HG03159 (cell line): ENCODE measurements around the gene NET1.
"Not testable (repeated sequence)": the region's sequence is repeated elsewhere in the genome, so short reads cannot be mapped to it uniquely, and the experiment has no call there.

Source experiments
- ATAC-seq: cut with Tn5 transposase; IDR thresholded peaks from one replicate; pipeline ENCODE4 v1.9.1; 2021; ENCODE audit warnings: mild to moderate bottlenecking, moderate library complexity; ENCODE audit not compliant: unreplicated experiment

Gene NET1

DNA sequence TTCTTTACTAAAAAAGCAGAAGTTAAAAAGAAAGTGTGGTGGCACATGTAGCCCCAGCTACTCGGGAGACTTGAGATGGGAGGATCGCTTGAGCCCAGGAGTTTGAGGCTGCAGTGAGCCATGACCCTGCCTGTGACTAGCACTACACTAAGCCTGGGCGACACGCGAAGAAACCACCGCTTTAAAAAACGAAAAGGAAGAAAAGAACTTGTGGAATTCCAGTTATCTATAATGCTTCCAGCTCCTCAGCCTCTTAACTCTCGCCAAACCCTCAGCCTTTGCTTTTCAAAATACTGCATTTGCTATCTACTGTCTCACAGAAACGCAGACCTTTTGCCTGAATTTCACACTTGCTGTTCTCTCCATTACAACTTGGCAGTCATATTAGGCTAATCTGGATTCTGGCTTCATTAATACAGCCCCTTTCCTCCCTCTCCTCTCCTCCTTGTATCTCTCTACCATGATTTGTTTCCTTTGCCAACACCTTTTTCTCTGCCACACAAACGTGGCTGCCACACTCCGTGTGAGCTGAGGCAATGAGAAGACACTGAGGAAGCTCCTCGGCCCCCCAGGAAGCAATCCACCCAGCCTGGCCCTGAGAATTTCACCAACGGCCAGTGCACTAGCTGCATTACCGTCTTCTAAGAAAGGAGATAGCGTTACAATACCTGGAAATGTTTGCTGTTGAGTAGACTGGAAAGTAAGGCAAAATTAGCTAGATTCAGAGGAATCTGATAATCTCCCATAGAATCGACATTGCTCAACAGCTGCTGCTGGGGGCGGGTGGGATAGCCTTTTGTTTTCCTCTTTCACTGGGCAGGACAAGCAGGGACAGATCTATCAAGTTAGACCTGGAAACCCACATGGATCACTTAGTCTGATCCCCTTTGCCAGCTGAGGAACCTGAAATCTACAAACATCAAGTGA is 49.8 kb downstream of the NET1 start:
- ATAC-seq: no peak

- ATAC-seq: no peak
Measured at GRCh38 chr10:5462841-5463293, 50.5 kb downstream of the NET1 start.

GRCh38 chr10:5464546-5464945 is 52.2 kb downstream of the NET1 start:
- no peak for ATAC-seq

- ATAC-seq: no peak
Measured at GRCh38 chr10:5465976-5466450, 53.7 kb downstream of the NET1 start.

- no peak for ATAC-seq
Measured at GRCh38 chr10:5466451-5467206, 54.3 kb downstream of the NET1 start.

- ATAC-seq: no peak
Measured at GRCh38 chr10:5467207-5467535, 54.8 kb downstream of the NET1 start.

- ATAC-seq: no peak
Measured at GRCh38 chr10:5467634-5468255, 55.4 kb downstream of the NET1 start.

- ATAC-seq: no peak
Measured at GRCh38 chr10:5468262-5469106, 56.1 kb downstream of the NET1 start.

GRCh38 chr10:5469353-5470061 is 57.1 kb downstream of the NET1 start:
- ATAC-seq: no peak

DNA sequence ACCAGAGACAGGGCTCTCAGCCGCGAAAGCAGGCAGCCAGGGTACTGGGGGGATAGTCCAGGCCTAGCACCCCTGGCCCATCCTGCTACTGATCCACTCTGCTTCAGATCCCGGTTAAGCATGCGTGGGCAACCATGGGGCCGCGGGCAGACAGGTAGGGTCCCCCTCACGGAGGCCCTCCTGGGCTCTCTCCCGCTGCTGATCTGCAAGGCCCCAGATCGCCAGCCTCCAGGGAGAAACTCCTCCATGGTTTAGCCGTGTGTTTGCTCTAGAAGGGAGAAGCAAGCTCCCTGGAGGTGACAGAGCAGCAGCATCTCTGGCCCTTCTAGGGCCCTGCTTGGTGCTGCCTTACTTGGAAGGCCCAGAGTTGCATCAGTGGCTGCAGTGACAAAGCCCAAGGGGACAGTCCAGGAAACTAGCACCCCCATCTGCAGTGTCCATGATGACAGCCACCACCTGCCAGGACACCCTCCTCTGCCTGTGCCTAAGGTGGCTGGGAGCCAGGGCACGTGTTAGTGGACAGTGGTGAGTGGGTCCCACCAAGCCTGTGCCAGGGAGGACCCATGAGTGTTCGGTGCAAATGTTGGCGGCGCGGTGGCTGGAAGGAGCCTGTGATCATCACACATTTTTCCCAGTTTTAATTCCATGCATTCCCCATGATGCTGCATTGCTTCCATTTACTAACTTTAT is 57.9 kb downstream of the NET1 start:
- ATAC-seq: no peak

GRCh38 chr10:5474642-5475041 is 62.3 kb downstream of the NET1 start:
- ATAC-seq: not testable (repeated sequence)

DNA sequence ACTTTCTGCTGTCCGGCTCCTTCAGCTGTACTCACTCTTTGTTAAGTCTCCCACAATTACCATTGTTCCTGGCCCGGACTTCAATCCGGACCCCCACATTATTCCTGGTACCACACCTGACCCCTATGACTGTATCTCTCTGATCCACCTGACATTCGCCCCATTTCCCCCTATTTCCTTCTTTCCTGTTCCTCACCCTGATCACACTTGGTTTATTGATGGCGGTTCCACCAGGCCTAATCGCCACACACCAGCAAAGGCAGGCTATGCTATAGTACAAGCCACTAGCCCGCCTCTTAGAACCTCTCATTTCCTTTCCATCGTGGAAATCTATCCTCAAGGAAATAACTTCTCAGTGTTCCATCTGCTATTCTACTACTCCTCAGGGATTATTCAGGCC is 62.7 kb downstream of the NET1 start:
- not testable (repeated sequence) for ATAC-seq

- not testable (repeated sequence) for ATAC-seq
Measured at GRCh38 chr10:5475974-5476807, 63.8 kb downstream of the NET1 start.

DNA sequence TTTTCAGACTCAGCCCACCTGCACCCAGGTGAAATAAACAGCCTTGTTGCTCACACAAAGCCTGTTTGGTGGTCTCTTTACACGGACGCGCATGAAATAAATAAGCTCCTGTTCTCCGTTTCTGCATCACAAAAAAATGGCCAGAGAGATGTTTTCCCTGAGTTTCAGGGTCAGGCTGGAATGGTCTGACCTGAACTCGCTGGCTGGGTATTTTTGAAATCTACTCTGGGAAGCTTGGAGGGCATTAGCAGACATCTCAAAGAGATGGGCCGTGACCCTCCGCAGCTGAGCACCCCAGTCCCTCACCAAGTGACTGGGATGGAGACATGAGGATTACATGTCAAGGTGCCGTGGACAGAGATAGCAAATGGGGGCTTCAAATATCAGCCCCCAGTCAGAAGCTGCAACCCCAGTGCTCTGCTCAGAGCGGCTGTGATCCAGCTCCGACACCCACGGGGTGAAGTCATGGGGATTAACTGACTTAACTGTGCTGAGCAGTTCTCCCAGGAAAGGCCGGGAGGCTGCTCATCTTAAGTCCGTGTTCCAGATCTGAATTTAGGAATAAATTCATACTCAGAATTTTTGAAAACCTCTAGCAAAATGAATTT is 64.7 kb downstream of the NET1 start:
- no peak for ATAC-seq

DNA sequence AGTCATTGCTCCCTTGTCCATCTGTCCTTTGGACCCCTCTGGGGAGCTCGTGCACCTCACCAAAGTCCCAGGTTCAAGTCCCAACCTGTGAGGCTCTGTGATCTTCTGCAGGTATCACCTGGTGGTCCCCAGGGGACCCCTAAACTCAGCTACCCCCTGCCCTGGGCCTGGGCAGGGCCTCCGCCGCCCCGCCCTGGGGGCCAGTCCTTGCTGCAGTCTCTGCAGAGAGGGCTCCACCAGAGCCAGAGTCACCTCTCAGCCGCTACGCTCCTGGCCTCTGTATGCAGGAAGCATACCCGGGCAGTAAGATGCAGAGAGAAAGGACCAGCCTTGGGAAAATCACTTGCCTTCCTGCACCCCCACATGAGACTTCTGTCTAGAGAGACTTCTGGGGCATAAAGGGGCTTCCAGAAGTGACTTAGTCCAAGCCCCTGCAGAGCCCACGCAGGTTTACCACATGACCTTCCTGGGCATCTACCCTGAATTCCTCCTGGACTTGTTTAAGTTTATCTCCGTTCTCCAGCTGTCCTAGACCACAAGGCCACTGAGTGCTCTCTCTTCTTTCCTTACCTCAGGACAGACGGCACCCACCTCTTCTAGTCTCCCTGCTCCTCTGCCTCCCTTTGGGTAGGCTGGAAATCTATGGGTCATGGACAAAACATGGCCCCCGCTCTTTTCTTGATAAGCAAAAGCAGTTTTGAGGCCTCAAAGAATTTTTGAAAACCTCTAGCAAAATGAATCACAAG is 65.8 kb downstream of the NET1 start:
- ATAC-seq: no peak

DNA sequence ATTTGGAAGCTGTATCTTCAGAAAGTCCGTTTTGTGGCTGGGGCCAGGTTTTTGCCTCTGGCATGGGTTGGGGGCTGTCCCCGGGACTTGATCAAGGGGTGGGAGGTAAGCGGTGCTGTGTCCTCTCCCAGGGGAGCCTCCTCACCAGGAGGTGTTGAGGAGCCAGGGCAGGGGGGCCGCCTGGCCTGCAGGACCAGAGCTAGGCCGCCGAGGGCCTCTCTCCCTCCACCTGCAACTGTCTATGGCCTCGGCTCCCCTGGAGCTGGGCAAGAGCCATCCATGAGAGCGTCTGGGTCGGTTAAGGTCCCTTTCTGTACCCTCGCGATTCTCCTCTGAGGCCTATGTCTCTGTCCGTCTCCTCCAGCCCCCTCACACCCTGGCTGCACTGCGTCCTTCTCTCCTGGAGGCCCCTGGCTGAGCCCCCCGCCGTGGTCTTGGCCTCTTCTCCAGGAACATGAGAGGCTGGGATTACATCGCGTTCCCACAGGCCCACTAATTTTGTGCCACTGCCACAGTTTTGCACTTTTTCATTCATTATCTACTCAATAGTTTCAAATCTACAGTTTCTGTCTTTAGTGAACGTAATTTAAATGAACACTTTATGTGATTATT is 66.4 kb downstream of the NET1 start:
- no peak for ATAC-seq
